GM20000 (cell line): ENCODE measurements around the gene HSD17B11.

Experiments
- DNase-seq: peaks from one replicate; pipeline ENCODE4 v3.0.0; 2012; ENCODE audit warnings: low spot score
- TF ChIP-seq, protein P1 (sequence below): IDR thresholded peaks from 2 replicates; pipeline ENCODE4 v1.5.1; 2012; ENCODE audit warnings: mild to moderate bottlenecking, control low read depth; ENCODE audit errors: extremely low read depth, missing control alignments

The HSD17B11 gene

DNA sequence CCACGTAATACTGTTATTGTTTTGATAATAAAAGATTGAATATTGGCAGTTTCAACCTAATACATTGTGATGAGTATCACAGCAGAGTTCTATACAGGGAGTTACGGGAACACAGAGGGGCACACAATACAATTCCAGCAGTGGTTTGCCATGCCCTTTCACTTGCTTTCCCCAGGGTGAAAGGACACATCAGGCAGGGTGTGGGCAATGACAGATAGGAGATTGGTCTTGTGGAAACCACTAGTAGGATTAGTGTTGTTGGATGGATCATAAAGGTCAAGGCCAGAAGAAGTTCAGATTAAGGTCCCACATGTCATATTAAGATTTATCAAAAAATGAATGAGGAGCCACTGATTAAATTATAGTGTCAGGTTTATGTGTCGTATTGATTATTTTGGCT, 8.1 kb downstream of the HSD17B11 start:
- DNase-seq, result no peak
- TF ChIP-seq, protein P1, sequence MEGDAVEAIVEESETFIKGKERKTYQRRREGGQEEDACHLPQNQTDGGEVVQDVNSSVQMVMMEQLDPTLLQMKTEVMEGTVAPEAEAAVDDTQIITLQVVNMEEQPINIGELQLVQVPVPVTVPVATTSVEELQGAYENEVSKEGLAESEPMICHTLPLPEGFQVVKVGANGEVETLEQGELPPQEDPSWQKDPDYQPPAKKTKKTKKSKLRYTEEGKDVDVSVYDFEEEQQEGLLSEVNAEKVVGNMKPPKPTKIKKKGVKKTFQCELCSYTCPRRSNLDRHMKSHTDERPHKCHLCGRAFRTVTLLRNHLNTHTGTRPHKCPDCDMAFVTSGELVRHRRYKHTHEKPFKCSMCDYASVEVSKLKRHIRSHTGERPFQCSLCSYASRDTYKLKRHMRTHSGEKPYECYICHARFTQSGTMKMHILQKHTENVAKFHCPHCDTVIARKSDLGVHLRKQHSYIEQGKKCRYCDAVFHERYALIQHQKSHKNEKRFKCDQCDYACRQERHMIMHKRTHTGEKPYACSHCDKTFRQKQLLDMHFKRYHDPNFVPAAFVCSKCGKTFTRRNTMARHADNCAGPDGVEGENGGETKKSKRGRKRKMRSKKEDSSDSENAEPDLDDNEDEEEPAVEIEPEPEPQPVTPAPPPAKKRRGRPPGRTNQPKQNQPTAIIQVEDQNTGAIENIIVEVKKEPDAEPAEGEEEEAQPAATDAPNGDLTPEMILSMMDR, result no peak

DNA sequence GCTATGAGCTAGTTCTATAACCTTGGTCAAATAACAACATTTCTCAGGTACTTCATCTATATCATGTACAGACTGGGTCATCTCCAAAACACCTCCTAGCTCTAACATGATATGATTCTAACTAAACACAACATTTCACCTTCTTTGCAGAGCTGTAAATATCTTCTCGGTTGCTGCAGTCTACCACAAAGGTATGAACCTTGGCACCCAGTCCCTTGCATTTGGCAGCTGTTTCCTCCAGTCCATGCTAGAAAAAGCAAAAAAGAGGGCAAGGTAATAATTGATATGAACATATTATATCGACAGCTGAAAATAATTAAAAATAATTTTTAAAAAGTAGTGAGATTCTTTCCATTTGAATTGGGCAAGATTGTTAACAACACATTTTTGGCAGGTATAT, 8.9 kb downstream of the HSD17B11 start:
- no peak for DNase-seq
- TF ChIP-seq, protein P1, result no peak

DNA sequence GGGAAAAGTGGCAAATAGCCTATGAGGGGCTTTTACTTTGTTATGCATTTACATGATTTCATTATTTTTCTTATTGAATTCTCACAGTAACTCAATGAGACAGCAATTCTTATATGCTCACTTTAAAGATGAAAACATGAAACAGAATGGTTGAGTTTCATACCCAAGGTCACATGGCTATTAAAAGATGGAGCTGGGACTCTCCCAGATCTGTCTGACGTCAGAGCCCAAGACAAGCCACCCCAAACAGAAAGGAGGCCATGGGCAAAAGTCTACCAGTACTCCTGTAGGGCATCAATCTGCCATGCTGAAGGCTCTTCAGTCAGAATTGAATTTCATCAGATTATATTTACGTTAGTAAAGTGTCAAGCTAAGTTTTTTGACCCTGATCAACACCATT, 13.2 kb downstream of the HSD17B11 start:
- DNase-seq, result no peak
- TF ChIP-seq, protein P1, result no peak

DNA sequence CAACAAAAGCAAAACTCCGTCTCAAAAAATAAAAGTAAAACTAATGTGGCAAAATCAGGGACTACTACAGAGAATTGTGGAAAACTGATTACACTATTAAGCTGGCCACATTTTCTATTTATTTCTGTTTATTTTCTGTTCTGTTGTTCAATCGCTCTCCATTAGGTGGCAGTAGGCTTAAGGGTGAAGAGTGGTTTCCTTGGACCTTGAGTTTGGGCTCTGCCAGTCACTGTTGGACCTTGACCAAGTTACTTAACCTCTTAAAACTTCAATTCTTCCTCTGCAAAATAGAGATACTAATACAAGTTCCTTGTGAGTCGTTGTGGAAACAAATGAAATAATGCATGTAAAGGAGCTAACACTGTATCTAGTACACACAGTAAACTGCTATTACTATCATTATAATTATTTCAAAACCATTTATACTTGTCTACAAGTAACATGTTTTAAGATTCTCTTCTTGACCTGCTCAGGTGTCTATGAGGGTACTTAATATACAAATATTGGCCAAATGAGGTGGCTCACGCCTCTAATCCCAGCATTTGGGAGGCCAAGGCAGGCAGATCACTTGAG, 15.2 kb downstream of the HSD17B11 start:
- no peak for DNase-seq
- TF ChIP-seq, protein P1, result peak; percentile 41

DNA sequence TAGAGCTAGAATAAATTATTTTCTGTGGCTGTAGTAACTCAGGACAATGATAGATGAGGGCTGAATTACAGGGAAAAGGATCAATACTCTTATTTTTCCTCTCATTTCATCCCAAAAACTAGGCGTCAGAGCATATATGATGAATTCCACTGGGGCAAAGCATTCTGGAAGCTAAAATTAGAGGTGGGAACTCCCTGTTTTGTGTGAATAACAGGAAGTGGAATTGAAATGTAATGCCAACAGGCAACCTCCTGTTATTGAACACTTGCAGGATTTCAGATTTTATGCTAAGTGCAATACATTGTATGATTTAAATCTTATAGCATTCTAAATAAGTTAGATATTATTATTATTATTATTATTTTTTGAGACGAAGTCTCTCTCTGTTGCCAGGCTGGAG, 20.9 kb downstream of the HSD17B11 start:
- no peak for DNase-seq
- TF ChIP-seq, protein P1, result no peak

DNA sequence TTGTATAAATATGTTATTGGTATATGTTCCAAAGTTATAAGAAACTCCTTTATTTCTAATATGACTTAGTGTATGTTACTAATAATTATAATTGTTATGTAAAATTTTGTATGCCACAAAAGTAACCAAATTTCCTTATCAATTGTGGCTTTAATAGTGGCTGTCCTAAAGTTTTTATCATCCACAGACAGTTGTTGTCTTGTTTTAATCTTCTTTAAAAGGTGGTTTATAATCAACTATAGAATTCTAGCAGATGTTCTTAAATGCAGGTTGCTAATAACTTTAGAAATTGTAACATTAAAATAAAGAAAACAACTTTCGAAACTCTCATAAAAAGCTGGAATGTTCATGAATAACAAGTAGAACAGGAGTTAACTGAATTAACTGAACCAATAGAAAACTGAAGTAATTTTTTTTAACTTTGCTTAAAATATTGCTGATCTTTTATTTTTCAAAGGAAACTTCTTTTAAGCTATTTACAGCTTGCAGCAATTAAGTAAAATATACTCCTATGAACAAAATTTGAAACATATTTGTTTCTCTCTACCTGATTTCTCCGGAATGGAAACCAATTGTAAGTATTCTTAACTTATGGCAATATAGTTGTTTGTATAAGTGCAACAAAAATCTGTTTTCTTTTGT, 24.3 kb downstream of the HSD17B11 start:
- no peak for DNase-seq
- TF ChIP-seq, protein P1, result no peak

DNA sequence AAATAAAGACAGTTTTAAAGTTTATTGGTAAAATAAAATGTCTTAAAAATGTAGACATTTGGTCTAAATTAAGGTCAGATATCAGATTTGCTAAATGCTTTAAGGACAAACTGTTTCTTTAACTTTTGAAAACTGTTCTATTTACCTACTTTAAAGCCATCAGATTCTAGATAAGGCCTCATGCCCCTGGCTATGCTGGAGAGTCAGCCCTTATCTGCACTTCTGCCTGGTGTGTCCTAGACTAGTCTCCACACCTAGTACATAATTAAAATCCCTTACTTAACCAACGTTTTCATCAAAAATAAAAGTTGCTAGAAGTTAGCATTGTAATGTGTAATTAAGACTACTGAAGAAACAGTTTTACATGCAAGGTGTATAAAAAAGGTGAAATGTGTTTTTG, 25.6 kb downstream of the HSD17B11 start:
- TF ChIP-seq, protein P1, result no peak
- no peak for DNase-seq
